Adrenal gland (tissue), 5 donors: ENCODE data around the gene RCN2.
"Not testable (repeated sequence)": the region's sequence is repeated elsewhere in the genome, so short reads cannot be mapped to it uniquely, and the experiment has no call there.

Source experiments
- POLR2A ChIP-seq, 2 donors: fragments of 450-650 bp; IDR thresholded peaks; one replicate each; pipeline ENCODE4 v1.6.1; 2017; ENCODE audit warnings: antibody characterized with exemption in 2 of 2, mild to moderate bottlenecking in 2 of 2, moderate library complexity in 1 of 2
- TF ChIP-seq, protein P1 (sequence below), 6 experiments: fragments of 450-650 bp in 4 of 6; fragments of 200-600 bp in 2 of 6; sonication (generic) in 1 of 6; IDR thresholded peaks; 1 replicate in 5 of 6; 2 replicates in 1 of 6; pipeline versions ENCODE4 v1.5.1 to v1.8.0; 2016 to 2021; ENCODE audit warnings: antibody characterized with exemption in 6 of 6, mild to moderate bottlenecking in 2 of 6, moderate library complexity in 1 of 6
- donor health status: DM: no; HTN: no; CAD: no.

- TF ChIP-seq POLR2A (IDR thresholded peaks at IDR 0.05), result not testable (repeated sequence)
- TF ChIP-seq, protein P1, sequence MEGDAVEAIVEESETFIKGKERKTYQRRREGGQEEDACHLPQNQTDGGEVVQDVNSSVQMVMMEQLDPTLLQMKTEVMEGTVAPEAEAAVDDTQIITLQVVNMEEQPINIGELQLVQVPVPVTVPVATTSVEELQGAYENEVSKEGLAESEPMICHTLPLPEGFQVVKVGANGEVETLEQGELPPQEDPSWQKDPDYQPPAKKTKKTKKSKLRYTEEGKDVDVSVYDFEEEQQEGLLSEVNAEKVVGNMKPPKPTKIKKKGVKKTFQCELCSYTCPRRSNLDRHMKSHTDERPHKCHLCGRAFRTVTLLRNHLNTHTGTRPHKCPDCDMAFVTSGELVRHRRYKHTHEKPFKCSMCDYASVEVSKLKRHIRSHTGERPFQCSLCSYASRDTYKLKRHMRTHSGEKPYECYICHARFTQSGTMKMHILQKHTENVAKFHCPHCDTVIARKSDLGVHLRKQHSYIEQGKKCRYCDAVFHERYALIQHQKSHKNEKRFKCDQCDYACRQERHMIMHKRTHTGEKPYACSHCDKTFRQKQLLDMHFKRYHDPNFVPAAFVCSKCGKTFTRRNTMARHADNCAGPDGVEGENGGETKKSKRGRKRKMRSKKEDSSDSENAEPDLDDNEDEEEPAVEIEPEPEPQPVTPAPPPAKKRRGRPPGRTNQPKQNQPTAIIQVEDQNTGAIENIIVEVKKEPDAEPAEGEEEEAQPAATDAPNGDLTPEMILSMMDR (IDR thresholded peaks at IDR 0.05), result not testable (repeated sequence)
These were observed 31.6 kb upstream of the RCN2 start for GRCh38 chr15:76899931-76900310.
